ENCODE measurements around the gene CALN1. TPM values are rescaled to one million over a fixed set of nuclear protein-coding genes. Genes with fewer than 3 reads are reported as not detected.

The CALN1 gene
- total RNA-seq, 1 donor from 2014 or later: not detected

DNA sequence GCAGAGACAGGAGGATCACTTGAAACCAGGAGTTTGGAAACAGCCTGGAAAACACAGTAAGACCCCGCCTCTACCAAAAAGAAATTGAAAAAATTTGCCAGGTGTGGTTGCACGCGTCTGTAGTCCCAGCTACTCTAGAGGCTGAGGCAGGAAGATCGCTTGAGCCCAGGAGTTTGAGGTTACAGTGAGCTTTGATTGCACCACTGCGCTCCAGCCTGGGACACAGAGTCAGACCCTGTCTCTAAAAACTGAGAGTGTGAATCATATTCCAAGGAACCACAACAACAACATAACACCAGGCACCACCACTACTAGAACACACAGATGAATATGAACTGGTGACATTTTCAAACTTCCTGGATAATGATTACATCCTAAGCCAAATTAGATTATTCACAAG lies 324.2 kb downstream of the CALN1 start:
- peak; percentile 23 for DNase-seq (ENCODE audit: extremely low spot score, unreplicated experiment)
- Mint-ChIP-seq H3K27me3 (ENCODE audit: unreplicated experiment) (no peaks in the 10 kb centered on the region), H3K4me1 (ENCODE audit: unreplicated experiment) (no peaks in the 10 kb centered on the region), H3K27ac (ENCODE audit: unreplicated experiment) (no peak overlapping the region), H3K36me3 (ENCODE audit: unreplicated experiment) (no peaks in the 10 kb centered on the region), H3K9me3 (ENCODE audit: unreplicated experiment) (peaks cover 5% of the 10 kb centered on the region), H3K4me3 (ENCODE audit: unreplicated experiment) (no peak overlapping the region)
- TF ChIP-seq CTCF (IDR thresholded peaks at IDR 0.05): no peak

- Mint-ChIP-seq H3K4me3 (ENCODE audit: unreplicated experiment) (no peak overlapping the region), H3K9me3 (ENCODE audit: unreplicated experiment) (peaks cover 16% of the 10 kb centered on the region), H3K4me1 (ENCODE audit: unreplicated experiment) (no peaks in the 10 kb centered on the region), H3K27ac (ENCODE audit: unreplicated experiment) (no peak overlapping the region), H3K36me3 (ENCODE audit: unreplicated experiment) (no peaks in the 10 kb centered on the region), H3K27me3 (ENCODE audit: unreplicated experiment) (no peaks in the 10 kb centered on the region)
- no peak for TF ChIP-seq CTCF (IDR thresholded peaks at IDR 0.05)
- no peak for DNase-seq (ENCODE audit: extremely low spot score, unreplicated experiment)
These were observed 331.1 kb downstream of the CALN1 start for GRCh38 chr7:72080865-72081510.

- Mint-ChIP-seq H3K9me3 (ENCODE audit: unreplicated experiment) (peaks cover 19% of the 10 kb centered on the region), H3K36me3 (ENCODE audit: unreplicated experiment) (no peaks in the 10 kb centered on the region), H3K27me3 (ENCODE audit: unreplicated experiment) (no peaks in the 10 kb centered on the region), H3K4me1 (ENCODE audit: unreplicated experiment) (no peaks in the 10 kb centered on the region), H3K4me3 (ENCODE audit: unreplicated experiment) (no peak overlapping the region), H3K27ac (ENCODE audit: unreplicated experiment) (no peak overlapping the region)
- no peak for DNase-seq (ENCODE audit: extremely low spot score, unreplicated experiment)
- no peak for TF ChIP-seq CTCF (IDR thresholded peaks at IDR 0.05)
These were observed 331.8 kb downstream of the CALN1 start for GRCh38 chr7:72080341-72080766.

DNA sequence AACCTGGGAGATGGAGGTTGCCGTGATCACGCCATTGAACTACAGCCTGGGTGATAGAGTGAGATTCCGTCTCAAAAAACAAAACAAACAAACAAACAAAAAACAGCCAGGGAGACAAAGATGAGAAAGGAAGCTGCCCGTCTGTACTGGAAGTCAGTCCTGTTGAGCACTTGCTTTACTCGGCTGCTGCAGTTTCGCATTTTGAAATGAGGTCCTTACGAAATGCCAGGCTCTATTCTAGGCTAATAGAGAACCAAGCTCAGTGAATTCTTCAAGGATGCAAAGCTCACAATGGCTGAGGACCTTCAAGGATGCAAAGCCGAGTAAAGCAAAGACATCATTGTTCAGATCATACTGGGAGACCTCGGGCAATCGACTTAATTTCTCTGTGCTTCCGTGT lies 333.3 kb downstream of the CALN1 start:
- Mint-ChIP-seq H3K4me1 (ENCODE audit: unreplicated experiment) (no peaks in the 10 kb centered on the region), H3K27me3 (ENCODE audit: unreplicated experiment) (no peaks in the 10 kb centered on the region), H3K36me3 (ENCODE audit: unreplicated experiment) (no peaks in the 10 kb centered on the region), H3K27ac (ENCODE audit: unreplicated experiment) (no peak overlapping the region), H3K4me3 (ENCODE audit: unreplicated experiment) (no peak overlapping the region), H3K9me3 (ENCODE audit: unreplicated experiment) (peaks cover 22% of the 10 kb centered on the region)
- no peak for TF ChIP-seq CTCF (IDR thresholded peaks at IDR 0.05)
- DNase-seq (ENCODE audit: extremely low spot score, unreplicated experiment): no peak

GRCh38 chr7:72078301-72078700 lies 333.8 kb downstream of the CALN1 start:
- Mint-ChIP-seq H3K4me1 (ENCODE audit: unreplicated experiment) (no peaks in the 10 kb centered on the region), H3K9me3 (ENCODE audit: unreplicated experiment) (peaks cover 24% of the 10 kb centered on the region), H3K4me3 (ENCODE audit: unreplicated experiment) (no peak overlapping the region), H3K36me3 (ENCODE audit: unreplicated experiment) (no peaks in the 10 kb centered on the region), H3K27ac (ENCODE audit: unreplicated experiment) (no peak overlapping the region), H3K27me3 (ENCODE audit: unreplicated experiment) (no peaks in the 10 kb centered on the region)
- no peak for DNase-seq (ENCODE audit: extremely low spot score, unreplicated experiment)
- TF ChIP-seq CTCF (IDR thresholded peaks at IDR 0.05): no peak

Measured in osteocyte (in vitro differentiated cells).